Smooth muscle cell (in vitro differentiated cells): Measurements from ENCODE around the gene AP1S3. TPM values are rescaled to one million over a fixed set of nuclear protein-coding genes. Genes with fewer than 3 reads are reported as not detected.

Experiments used
- DNase-seq: peaks from one replicate; lab custom pipeline; 2025; ENCODE audit not compliant: unreplicated experiment; lab: John Stamatoyannopoulos, UW
- H2AFZ ChIP-seq: fragments of 200-600 bp; sonication (generic); 2 replicates; pipeline ENCODE4 v1.6.0; 2016; ENCODE audit warnings: antibody characterized with exemption, low read depth, mild to moderate bottlenecking
- H3F3A ChIP-seq: fragments of 200-600 bp; sonication (generic); 2 replicates; pipeline ENCODE4 v1.6.0; 2017; ENCODE audit warnings: antibody characterized with exemption, low read depth
- H3K27ac ChIP-seq: fragments of 200-600 bp; sonication (generic); 2 replicates; pipeline ENCODE4 v1.5.1; 2016; ENCODE audit warnings: low read depth, mild to moderate bottlenecking
- H3K27me3 ChIP-seq: fragments of 200-600 bp; sonication (generic); 2 replicates; pipeline ENCODE4 v1.6.1; 2016; ENCODE audit warnings: low read depth, mild to moderate bottlenecking
- H3K36me3 ChIP-seq: fragments of 200-600 bp; sonication (generic); 2 replicates; pipeline ENCODE4 v1.5.1; 2016; ENCODE audit warnings: low read depth
- H3K4me1 ChIP-seq: fragments of 200-600 bp; sonication (generic); 2 replicates; pipeline ENCODE4 v1.5.1; 2016; ENCODE audit warnings: low read depth
- H3K4me2 ChIP-seq: fragments of 200-600 bp; sonication (generic); 2 replicates; pipeline ENCODE4 v1.6.0; 2016; ENCODE audit warnings: mild to moderate bottlenecking
- H3K4me3 ChIP-seq: fragments of 200-600 bp; sonication (generic); 2 replicates; pipeline ENCODE4 v1.5.1; 2016; ENCODE audit warnings: mild to moderate bottlenecking
- H3K79me2 ChIP-seq: fragments of 200-600 bp; sonication (generic); 2 replicates; pipeline ENCODE4 v1.6.0; 2016; ENCODE audit warnings: low read depth, mild to moderate bottlenecking
- H3K9ac ChIP-seq: fragments of 200-600 bp; sonication (generic); 2 replicates; pipeline ENCODE4 v1.6.0; 2016; ENCODE audit warnings: low read depth
- H3K9me3 ChIP-seq: fragments of 200-600 bp; sonication (generic); replicated peaks from 2 replicates; pipeline ENCODE4 v1.5.1; 2016; ENCODE audit warnings: low read depth
- H4K20me1 ChIP-seq: fragments of 200-600 bp; sonication (generic); 2 replicates; pipeline ENCODE4 v1.6.0; 2016; ENCODE audit warnings: low read depth
- CTCF ChIP-seq: fragments of 200-600 bp; sonication (generic); IDR thresholded peaks from 2 replicates; pipeline ENCODE4 v1.5.1; 2017; ENCODE audit warnings: borderline replicate concordance, mild to moderate bottlenecking, antibody characterized with exemption; ENCODE audit not compliant: insufficient read depth, poor library complexity, severe bottlenecking
- WGBS: methylation state at CpG from one replicate; pipeline ENCODE4 v1.1.7; 2016; ENCODE audit warnings: low lambda C conversion rate; 5-methylcytosine and 5-hydroxymethylcytosine counted together
- polyA plus RNA-seq: library from polyadenylated mRNA; unstranded; fragments of >200 nt; fragmentation: Nextera tagmentation; extraction: Ambion mirVana; gene quantifications from 2 replicates; pipeline ENCODE4 v1.2.1, GENCODE V29; 2016
- total RNA-seq: library from RNA; depleted of rRNA; stranded (reverse); fragments of >200 nt; gene quantifications from 2 replicates; pipeline ENCODE4 v1.2.3, GENCODE V29; 2014

Gene AP1S3
- total and polyA plus RNA-seq, 2 experiments from 2014 or later = 1.4 to 11.4 TPM

DNA sequence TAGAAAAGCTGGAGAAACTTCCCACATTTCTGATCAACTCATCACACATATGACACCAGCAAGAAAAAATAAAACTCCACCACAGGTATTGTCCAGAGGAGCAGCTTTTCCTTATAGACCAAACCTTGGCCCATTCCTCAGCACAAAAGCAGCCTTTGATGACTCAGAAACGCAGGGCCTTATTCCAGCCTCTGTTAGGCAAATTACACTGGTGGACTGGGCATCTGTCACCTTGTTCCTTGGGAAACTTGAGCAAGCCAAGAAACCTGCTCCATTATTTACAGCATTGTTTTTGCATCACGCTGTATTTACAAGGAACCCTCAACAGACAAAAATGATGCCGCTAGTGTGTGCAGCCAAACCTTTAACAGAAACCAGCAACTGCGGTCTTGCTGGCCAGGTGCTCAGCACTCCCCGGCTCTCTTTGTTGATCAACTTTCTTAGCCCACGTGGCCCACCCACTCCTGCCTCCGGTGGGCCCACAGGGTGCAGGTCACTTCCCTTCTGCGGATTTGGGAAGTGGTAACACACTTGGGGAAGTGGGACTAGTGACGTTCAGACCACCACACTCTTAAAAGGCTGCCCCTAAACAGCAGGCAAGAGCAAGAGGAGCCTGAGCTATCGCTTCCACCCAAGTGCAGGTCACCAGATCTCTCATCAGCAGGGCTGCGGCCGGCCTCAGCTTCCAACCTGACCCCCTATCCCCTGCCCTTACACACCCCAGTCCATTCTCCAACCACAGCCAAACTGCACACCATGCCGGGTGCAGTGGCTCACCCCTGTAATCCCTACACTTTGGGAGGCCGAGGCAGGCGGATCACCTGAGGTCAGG lies 1.5 kb downstream of the AP1S3 start:
- 82% methylated on average over 15 of the region's 15 CpGs for WGBS

DNA sequence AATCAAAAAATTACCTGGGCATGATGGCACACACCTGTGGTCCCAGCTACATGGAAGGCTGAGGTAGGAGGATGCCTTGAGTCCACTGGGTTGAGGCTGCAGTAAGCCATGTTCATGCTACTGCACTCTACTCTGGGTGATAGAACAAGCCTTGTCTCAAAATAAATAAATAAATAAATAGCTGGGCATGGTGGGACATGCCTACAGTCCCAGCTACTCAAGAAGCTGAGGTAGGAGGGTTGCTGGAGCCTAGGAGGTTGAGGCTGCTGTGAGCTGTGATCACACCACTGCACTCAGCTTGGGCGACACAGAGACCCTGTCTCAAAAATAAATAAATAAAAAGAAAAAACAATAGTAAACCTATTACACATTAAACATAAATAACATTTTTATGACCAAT lies 3.0 kb downstream of the AP1S3 start:
- no peak for TF ChIP-seq CTCF

More for the DNA sequence above, 1.5 kb downstream of the AP1S3 start:
- peaks cover 4% of the 10 kb centered on the region for H3K79me2 ChIP-seq
- peaks cover 8% of the 10 kb centered on the region for H3F3A ChIP-seq
- no peak for DNase-seq
- peaks cover 11% of the 10 kb centered on the region for H3K27me3 ChIP-seq
- no peaks in the 10 kb centered on the region for H3K9me3 ChIP-seq
- peaks cover 5% of the 10 kb centered on the region for H3K4me1 ChIP-seq
- TF ChIP-seq CTCF = no peak
- no peak overlapping the region for H2AFZ ChIP-seq
- H3K9ac ChIP-seq = no peak overlapping the region
- no peaks in the 10 kb centered on the region for H3K36me3 ChIP-seq
- no peaks in the 10 kb centered on the region for H4K20me1 ChIP-seq
- H3K4me2 ChIP-seq = no peak overlapping the region
- no peak overlapping the region for H3K4me3 ChIP-seq
- no peak overlapping the region for H3K27ac ChIP-seq

DNA sequence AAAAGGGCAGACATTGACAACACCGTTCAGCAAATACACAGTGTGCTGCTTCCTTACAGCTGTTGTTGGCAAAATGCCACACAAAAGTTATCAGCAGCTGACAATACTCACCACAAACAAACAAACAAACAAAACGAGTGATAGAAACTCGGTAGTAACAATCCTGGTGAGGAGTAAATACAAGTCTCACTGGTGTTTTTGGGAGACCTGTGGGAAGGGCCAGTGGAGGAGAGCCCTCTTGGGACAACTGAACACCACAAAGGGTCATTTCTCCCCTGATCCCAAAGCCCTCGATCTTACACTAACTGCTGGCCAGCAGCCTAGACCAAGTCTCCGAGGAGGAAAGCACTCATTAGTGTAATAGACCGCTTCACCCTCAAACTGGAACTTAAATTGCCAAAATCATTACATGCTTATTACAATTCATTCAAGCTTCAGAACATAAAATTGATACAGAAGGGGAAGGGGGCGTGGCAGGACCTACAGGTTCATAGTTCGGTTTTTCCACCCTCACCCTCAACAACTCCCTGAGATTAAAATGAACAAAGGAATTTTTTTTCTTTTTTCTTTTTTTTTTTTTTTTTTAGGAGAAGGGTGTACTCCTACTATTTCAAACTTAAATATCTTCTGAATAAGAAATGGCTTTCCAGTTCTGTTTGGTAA lies 5.0 kb downstream of the AP1S3 start:
- no peak for DNase-seq
- Histone ChIP-seq H3K9ac (no peak overlapping the region), H3K27ac (no peak overlapping the region), H3K36me3 (no peaks in the 10 kb centered on the region), H3K4me3 (no peak overlapping the region), H3F3A (no peaks in the 10 kb centered on the region), H4K20me1 (no peaks in the 10 kb centered on the region), H3K27me3 (peaks cover 11% of the 10 kb centered on the region), H2AFZ (no peak overlapping the region), H3K79me2 (peaks cover 4% of the 10 kb centered on the region), H3K9me3 (no peaks in the 10 kb centered on the region), H3K4me1 (peaks cover 5% of the 10 kb centered on the region), H3K4me2 (no peak overlapping the region)
- 78% methylated on average over 8 of the region's 8 CpGs for WGBS
- no peak for TF ChIP-seq CTCF

More for the DNA sequence above, 3.0 kb downstream of the AP1S3 start:
- no peaks in the 10 kb centered on the region for H3K36me3 ChIP-seq
- no peaks in the 10 kb centered on the region for H4K20me1 ChIP-seq
- H3K4me2 ChIP-seq = no peak overlapping the region
- 100% methylated on average over 1 of the region's 1 CpG for WGBS
- H3K27me3 ChIP-seq = peaks cover 11% of the 10 kb centered on the region
- no peak overlapping the region for H3K4me3 ChIP-seq
- no peak overlapping the region for H2AFZ ChIP-seq
- peaks cover 5% of the 10 kb centered on the region for H3K4me1 ChIP-seq
- H3K27ac ChIP-seq = no peak overlapping the region
- no peak overlapping the region for H3K9ac ChIP-seq
- H3K79me2 ChIP-seq = peaks cover 4% of the 10 kb centered on the region
- DNase-seq = no peak
- peaks cover 8% of the 10 kb centered on the region for H3F3A ChIP-seq
- H3K9me3 ChIP-seq = no peaks in the 10 kb centered on the region
